Endothelial cell (in vitro differentiated cells): ENCODE results near the gene FBXO30. TPM values are rescaled to one million over a fixed set of nuclear protein-coding genes. Genes with fewer than 3 reads are reported as not detected.
A peak's percentile ranks its signal among the peaks of the same experiment; 100 is the strongest.

Source experiments
- DNase-seq: peaks from one replicate; pipeline ENCODE4 v3.0.0; 2021; ENCODE audit warnings: low spot score
- H3K27ac Mint-ChIP-seq: one replicate; pipeline ENCODE4 v1.8.0; 2021; ENCODE audit warnings: mixed read lengths, inconsistent platforms; ENCODE audit not compliant: unreplicated experiment
- H3K27me3 Mint-ChIP-seq: one replicate; pipeline ENCODE4 v1.8.0; 2021; ENCODE audit warnings: mild to moderate bottlenecking, moderate library complexity, mixed read lengths, inconsistent platforms; ENCODE audit not compliant: unreplicated experiment
- H3K36me3 Mint-ChIP-seq: one replicate; pipeline ENCODE4 v1.8.0; 2021; ENCODE audit warnings: mild to moderate bottlenecking, low read depth, mixed read lengths, inconsistent platforms; ENCODE audit not compliant: unreplicated experiment
- H3K4me1 Mint-ChIP-seq: one replicate; pipeline ENCODE4 v1.8.0; 2021; ENCODE audit warnings: mild to moderate bottlenecking, mixed read lengths, inconsistent platforms; ENCODE audit not compliant: unreplicated experiment
- H3K4me3 Mint-ChIP-seq: one replicate; pipeline ENCODE4 v1.8.0; 2021; ENCODE audit warnings: mild to moderate bottlenecking, mixed read lengths, inconsistent platforms; ENCODE audit not compliant: unreplicated experiment
- H3K9me3 Mint-ChIP-seq: one replicate; pipeline ENCODE4 v1.8.0; 2021; ENCODE audit warnings: mixed read lengths, inconsistent platforms; ENCODE audit not compliant: unreplicated experiment
- total RNA-seq: library from RNA; stranded (reverse); fragmentation: NEBNext Ultra II Directional; extraction: Animal tissue kit (Norgen Biotek cat#: 25700); gene quantifications from one replicate; pipeline ENCODE4 v1.2.1, GENCODE V29; 2021; ENCODE audit not compliant: unreplicated experiment
- TF ChIP-seq, protein P1 (sequence below): fragments of 200-600 bp; sonication (generic); IDR thresholded peaks from one replicate; pipeline ENCODE4 v1.5.0; 2021; ENCODE audit warnings: antibody characterized with exemption; ENCODE audit not compliant: unreplicated experiment

The FBXO30 gene
- total RNA-seq, 1 donor from 2014 or later: 14.2 TPM

DNA sequence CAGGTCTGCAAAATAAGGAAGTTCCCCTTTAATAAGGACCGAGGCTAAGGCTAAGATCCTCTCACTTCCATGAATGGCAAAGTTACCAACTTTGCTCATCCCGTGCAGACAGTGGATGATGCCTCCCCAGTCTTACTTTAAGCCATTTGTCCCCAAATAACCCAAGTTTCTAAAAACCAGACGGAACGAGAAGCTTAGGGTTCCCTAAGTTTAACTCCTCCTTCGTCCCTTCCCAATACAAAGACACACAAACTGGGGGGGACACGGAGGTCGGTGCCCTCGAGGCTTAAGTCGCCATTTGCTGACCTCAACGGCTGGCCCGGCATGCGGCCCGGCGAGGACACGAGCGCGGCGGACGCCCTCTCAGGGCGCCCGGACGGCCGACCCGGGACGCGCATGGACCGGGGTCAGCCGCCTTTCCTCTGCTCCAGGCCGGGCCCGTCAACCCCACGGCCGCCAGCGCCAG is 527 bp downstream of the FBXO30 start:
- H3K27me3 Mint-ChIP-seq: peaks cover 7% of the 10 kb centered on the region
- H3K4me1 Mint-ChIP-seq: peaks cover 25% of the 10 kb centered on the region
- TF ChIP-seq, protein P1, sequence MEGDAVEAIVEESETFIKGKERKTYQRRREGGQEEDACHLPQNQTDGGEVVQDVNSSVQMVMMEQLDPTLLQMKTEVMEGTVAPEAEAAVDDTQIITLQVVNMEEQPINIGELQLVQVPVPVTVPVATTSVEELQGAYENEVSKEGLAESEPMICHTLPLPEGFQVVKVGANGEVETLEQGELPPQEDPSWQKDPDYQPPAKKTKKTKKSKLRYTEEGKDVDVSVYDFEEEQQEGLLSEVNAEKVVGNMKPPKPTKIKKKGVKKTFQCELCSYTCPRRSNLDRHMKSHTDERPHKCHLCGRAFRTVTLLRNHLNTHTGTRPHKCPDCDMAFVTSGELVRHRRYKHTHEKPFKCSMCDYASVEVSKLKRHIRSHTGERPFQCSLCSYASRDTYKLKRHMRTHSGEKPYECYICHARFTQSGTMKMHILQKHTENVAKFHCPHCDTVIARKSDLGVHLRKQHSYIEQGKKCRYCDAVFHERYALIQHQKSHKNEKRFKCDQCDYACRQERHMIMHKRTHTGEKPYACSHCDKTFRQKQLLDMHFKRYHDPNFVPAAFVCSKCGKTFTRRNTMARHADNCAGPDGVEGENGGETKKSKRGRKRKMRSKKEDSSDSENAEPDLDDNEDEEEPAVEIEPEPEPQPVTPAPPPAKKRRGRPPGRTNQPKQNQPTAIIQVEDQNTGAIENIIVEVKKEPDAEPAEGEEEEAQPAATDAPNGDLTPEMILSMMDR: no peak
- no peaks in the 10 kb centered on the region for H3K9me3 Mint-ChIP-seq
- DNase-seq: no peak
- H3K27ac Mint-ChIP-seq: peak overlapping the region; percentile 93
- peak overlapping the region; percentile 95 for H3K4me3 Mint-ChIP-seq
- H3K36me3 Mint-ChIP-seq: no peaks in the 10 kb centered on the region

DNA sequence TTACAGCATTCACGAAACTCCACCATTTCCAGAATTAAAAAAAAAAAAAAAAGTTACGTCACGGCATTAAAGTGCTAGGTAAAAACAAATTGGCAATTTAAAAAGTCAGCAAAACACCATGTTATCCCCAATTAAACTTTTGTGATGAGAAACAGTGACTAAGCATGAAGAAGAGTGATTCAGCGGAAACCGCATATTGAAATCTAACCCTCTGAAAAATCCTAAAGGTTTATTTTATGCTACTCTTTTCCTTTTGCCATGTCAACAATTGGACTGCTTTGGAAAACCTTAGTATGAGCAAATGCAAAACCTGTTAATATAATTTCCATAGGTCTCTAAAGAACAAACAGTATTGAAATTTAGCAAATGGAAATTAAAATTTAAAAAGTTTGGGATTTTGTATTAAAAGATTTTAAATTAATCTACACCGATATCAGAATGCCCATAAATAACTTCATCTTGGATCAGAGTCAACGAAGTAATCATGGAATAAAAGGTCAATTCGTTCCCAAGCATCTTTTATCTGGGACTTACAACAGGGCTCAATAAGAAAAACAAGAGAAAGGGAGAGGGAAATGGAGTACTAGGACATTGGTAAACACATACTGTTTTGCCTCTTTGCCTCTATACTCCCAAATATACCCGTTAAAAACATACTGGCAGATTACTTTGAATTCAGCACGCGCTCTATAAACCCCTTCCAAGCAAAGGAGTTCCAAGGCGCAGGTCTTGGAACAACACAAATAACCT is 1.1 kb downstream of the FBXO30 start:
- Mint-ChIP-seq H3K36me3 (no peaks in the 10 kb centered on the region), H3K4me3 (peak overlapping the region; percentile 95), H3K27me3 (peaks cover 7% of the 10 kb centered on the region), H3K9me3 (no peaks in the 10 kb centered on the region), H3K27ac (peak overlapping the region; percentile 93), H3K4me1 (peaks cover 25% of the 10 kb centered on the region)
- TF ChIP-seq, protein P1: no peak
- DNase-seq: no peak

DNA sequence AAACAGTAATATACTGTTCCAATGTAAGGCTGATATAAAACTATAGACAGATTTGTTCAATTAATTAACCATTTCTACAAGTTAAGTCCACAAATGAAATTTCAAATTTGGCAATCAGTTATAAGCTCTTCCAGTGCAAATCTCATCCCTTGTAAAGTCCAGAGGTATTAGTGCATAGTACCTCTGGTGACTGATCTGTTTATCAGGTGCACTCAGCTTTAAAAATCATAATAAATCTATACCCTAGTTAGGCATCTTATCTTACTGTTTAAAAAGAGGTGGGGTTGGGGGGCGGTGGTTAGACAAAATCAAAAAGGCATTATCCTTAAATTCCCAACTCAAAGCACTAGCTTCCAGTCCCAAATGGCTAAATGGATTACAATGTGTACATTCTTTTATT is 2.9 kb downstream of the FBXO30 start:
- no peak for DNase-seq
- Mint-ChIP-seq H3K36me3 (no peaks in the 10 kb centered on the region), H3K4me3 (no peak overlapping the region), H3K4me1 (peaks cover 23% of the 10 kb centered on the region), H3K27ac (no peak overlapping the region), H3K9me3 (no peaks in the 10 kb centered on the region), H3K27me3 (peaks cover 6% of the 10 kb centered on the region)
- TF ChIP-seq, protein P1: no peak

DNA sequence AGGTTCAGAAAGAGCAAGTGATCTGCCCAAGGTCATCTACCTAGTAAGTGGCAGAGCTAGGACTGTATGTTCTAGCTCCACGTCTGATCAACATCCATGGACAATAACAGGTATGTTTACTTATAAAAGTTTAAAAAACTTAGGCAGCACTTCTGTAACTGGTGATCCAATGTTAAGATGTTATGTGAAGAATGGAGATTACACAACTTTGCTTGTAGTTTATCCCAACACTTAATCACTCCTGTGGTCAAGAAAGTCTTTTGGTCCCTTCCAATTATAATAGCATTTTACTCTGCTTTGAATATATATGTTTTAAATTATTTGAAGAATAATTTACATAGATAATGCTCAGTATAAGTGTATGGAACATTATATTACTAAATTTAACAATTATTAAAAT is 4.8 kb downstream of the FBXO30 start:
- TF ChIP-seq, protein P1: no peak
- H3K27me3 Mint-ChIP-seq: peaks cover 4% of the 10 kb centered on the region
- H3K4me3 Mint-ChIP-seq: no peak overlapping the region
- no peak overlapping the region for H3K27ac Mint-ChIP-seq
- H3K36me3 Mint-ChIP-seq: peaks cover 15% of the 10 kb centered on the region
- H3K9me3 Mint-ChIP-seq: no peaks in the 10 kb centered on the region
- H3K4me1 Mint-ChIP-seq: peaks cover 13% of the 10 kb centered on the region
- no peak for DNase-seq

DNA sequence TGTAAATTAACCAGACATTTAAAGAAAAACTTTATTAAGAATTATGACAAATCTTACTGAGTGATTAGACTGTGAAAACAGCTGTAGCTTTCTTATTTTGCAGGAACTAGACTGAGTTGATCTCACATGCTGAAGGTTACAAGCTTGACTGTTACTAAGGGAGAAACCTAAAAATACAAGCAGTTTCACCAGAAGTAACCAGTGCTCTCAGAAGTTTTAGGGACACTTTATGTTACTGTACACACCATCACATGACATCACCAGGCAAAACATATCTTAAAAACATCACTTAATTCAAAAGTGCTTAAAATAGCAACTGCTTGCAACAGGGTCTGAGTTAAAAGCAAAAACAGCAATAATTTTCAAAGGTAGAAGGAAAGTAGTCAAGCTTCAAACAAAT is 5.4 kb downstream of the FBXO30 start:
- no peak overlapping the region for H3K4me3 Mint-ChIP-seq
- H3K4me1 Mint-ChIP-seq: peaks cover 17% of the 10 kb centered on the region
- no peaks in the 10 kb centered on the region for H3K9me3 Mint-ChIP-seq
- no peak overlapping the region for H3K27ac Mint-ChIP-seq
- H3K36me3 Mint-ChIP-seq: peaks cover 19% of the 10 kb centered on the region
- no peak for DNase-seq
- TF ChIP-seq, protein P1: no peak
- peaks cover 4% of the 10 kb centered on the region for H3K27me3 Mint-ChIP-seq
